HG02798 (cell line): ENCODE results near the gene HMHB1.

Source experiments
- ATAC-seq: cut with Tn5 transposase; IDR thresholded peaks from one replicate; pipeline ENCODE4 v1.9.1; 2021; ENCODE audit warnings: mild to moderate bottlenecking; ENCODE audit not compliant: unreplicated experiment, poor library complexity

The HMHB1 gene

GRCh38 chr5:143860211-143860610 lies 48.2 kb downstream of the HMHB1 start:
- ATAC-seq: no peak

DNA sequence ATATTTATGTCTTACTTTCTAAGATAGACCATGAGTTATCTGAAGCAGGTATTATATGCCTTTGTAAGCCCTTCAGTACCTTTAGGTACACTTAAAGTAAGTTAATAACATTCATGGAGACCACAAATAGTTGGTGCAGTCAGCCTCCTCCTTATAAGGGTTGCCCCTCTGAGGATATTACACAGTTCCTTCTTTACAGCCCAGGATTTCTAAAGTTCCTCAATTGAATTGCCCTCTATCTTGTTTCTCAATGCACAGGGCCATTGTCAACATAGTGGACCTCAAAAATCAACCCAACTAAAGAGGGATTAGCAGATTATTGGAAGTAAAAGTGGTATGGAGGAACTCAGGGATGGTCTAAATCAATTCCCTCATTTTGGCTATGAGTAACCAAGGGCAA lies 50.3 kb downstream of the HMHB1 start:
- no peak for ATAC-seq

DNA sequence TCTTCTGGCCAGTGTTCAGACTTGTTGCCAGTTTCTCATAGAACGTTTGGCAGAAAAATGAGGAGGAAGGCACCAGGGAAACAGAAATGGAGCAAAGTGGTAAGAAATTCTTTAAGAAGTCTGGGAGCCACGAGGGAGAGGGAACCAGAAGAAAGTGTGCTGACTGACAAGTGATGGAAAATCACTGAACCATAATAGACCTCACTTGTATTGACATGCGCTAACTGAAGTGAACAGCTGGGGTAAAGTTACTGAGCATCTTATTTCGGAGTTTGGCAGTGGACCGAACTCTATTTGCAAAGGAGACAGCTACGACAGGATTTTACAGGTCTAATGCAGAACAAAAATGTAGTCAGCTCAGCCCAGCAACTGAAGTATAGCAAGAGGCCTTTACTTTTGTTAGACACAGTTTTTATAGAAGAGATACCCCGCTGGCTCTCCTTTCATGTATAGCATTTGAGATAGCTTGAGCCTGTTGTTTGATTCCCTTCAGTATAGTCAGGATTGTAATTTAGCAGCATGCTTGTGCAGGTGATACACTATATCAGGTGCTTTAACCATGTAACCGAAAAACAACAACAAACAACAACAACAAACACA lies 53.6 kb downstream of the HMHB1 start:
- ATAC-seq: no peak
